GM21515 (cell line): ENCODE results near the gene GGT7.
"Not testable (repeated sequence)": the region's sequence is repeated elsewhere in the genome, so short reads cannot be mapped to it uniquely, and the experiment has no call there.

Experiments used
- ATAC-seq: cut with Tn5 transposase; IDR thresholded peaks from one replicate; pipeline ENCODE4 v1.9.1; 2021; ENCODE audit not compliant: unreplicated experiment

The GGT7 gene

GRCh38 chr20:34850969-34851368 is 21.7 kb downstream of the GGT7 start:
- ATAC-seq = no peak

- ATAC-seq = no peak
These were observed 22.9 kb downstream of the GGT7 start for GRCh38 chr20:34849778-34850177.

- ATAC-seq = no peak
These were observed 24.1 kb downstream of the GGT7 start for GRCh38 chr20:34848597-34848996.

GRCh38 chr20:34843421-34843820 is 29.2 kb downstream of the GGT7 start:
- no peak for ATAC-seq

- ATAC-seq = no peak
These were observed 30.5 kb downstream of the GGT7 start for GRCh38 chr20:34842143-34842542.

GRCh38 chr20:34834459-34834893 is 38.2 kb downstream of the GGT7 start:
- no peak for ATAC-seq

GRCh38 chr20:34831936-34832335 is 40.7 kb downstream of the GGT7 start:
- ATAC-seq = no peak

- ATAC-seq = no peak
These were observed 43.5 kb downstream of the GGT7 start for GRCh38 chr20:34829191-34829590.

GRCh38 chr20:34825530-34826362 is 46.9 kb downstream of the GGT7 start, which contains the start of gene NCOA6:
TSS of gene NCOA6 (minus strand) at chr20:34825651. CDS start at chr20:34782355, 43,296 bp downstream.
- peak; percentile 42 for ATAC-seq

GRCh38 chr20:34824806-34825529 is 47.7 kb downstream of the GGT7 start:
- ATAC-seq = peak; percentile 67

GRCh38 chr20:34824452-34824805 is 48.2 kb downstream of the GGT7 start:
- ATAC-seq = peak; percentile 59

- no peak for ATAC-seq
These were observed 48.6 kb downstream of the GGT7 start for GRCh38 chr20:34824026-34824425.

GRCh38 chr20:34820805-34821578 is 51.7 kb downstream of the GGT7 start:
- no peak for ATAC-seq

GRCh38 chr20:34817801-34818200 is 54.9 kb downstream of the GGT7 start:
- no peak for ATAC-seq

GRCh38 chr20:34817072-34817471 is 55.6 kb downstream of the GGT7 start:
- ATAC-seq = no peak

- no peak for ATAC-seq
These were observed 57.0 kb downstream of the GGT7 start for GRCh38 chr20:34815636-34816035.

- ATAC-seq = no peak
These were observed 64.1 kb downstream of the GGT7 start for GRCh38 chr20:34808583-34808982.

GRCh38 chr20:34807944-34808465 is 64.7 kb downstream of the GGT7 start:
- ATAC-seq = not testable (repeated sequence)

GRCh38 chr20:34806255-34806654 is 66.4 kb downstream of the GGT7 start:
- ATAC-seq = no peak

- no peak for ATAC-seq
These were observed 73.8 kb downstream of the GGT7 start for GRCh38 chr20:34798871-34799270.

GRCh38 chr20:34798328-34798727 is 74.3 kb downstream of the GGT7 start:
- ATAC-seq = no peak
